ENCODE data around the gene CPLANE1.
"Not testable (repeated sequence)": the region's sequence is repeated elsewhere in the genome, so short reads cannot be mapped to it uniquely, and the experiment has no call there.

The CPLANE1 gene

DNA sequence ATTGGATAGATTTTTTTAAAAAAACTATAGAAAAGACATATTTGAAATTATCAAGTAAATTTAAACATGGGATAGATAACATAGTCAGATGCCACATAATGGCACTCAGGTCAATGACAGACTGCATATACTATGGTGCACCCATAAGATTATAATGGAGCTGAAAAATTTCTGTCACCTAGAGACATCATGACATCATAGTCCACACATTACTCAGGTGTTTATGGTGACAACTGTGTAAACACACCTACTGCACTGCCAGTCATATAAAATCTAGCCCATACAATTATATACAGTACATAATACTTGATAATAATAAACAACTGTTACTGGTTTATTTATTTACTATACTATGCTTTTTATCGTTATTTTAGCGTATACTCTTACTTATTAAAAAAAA, 58.6 kb downstream of the CPLANE1 start:
- no peaks in the 10 kb centered on the region for H3K27me3 Mint-ChIP-seq
- H3K36me3 Mint-ChIP-seq, result peaks cover 8% of the 10 kb centered on the region
- no peak for DNase-seq
- no peaks in the 10 kb centered on the region for H3K9me3 Mint-ChIP-seq
- H3K4me3 Mint-ChIP-seq, result no peak overlapping the region
- H3K27ac Mint-ChIP-seq, result no peak overlapping the region
- CTCF ChIA-PET, result no interaction called here
- no peaks in the 10 kb centered on the region for H3K4me1 Mint-ChIP-seq

GRCh38 chr5:37189355-37189754, 59.8 kb downstream of the CPLANE1 start:
- Mint-ChIP-seq H3K27ac (no peak overlapping the region), H3K4me3 (no peak overlapping the region), H3K27me3 (no peaks in the 10 kb centered on the region), H3K9me3 (no peaks in the 10 kb centered on the region), H3K36me3 (peaks cover 10% of the 10 kb centered on the region), H3K4me1 (no peaks in the 10 kb centered on the region)
- CTCF ChIA-PET, result no interaction called here
- no peak for DNase-seq

DNA sequence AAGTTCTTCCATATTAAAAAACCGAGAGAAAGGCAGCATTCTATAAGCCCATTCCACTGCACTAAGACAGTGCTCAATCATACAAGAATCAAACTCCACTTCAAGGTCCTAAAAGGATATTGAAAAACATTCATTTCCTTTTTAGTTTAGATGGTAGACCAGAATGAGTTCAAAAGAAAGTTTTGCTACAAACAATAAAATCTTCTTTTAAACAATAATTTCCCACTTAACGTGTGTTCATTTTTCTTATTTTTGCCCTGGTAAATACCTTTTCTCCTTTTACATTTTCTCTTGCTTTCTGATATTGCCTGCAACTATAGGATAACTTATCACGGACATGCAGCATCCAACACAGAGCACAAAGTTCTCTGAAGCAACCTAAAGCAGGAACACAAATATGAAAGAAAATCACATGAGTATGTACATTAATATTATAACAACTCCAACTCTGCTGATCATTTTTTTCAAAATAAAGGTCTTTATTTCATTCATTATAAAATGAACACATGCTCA, 61.7 kb downstream of the CPLANE1 start:
- no peak overlapping the region for H3K27ac Mint-ChIP-seq
- H3K36me3 Mint-ChIP-seq, result peaks cover 20% of the 10 kb centered on the region
- H3K4me3 Mint-ChIP-seq, result no peak overlapping the region
- CTCF ChIA-PET, result no interaction called here
- no peak for DNase-seq
- no peaks in the 10 kb centered on the region for H3K9me3 Mint-ChIP-seq
- H3K4me1 Mint-ChIP-seq, result no peaks in the 10 kb centered on the region
- no peaks in the 10 kb centered on the region for H3K27me3 Mint-ChIP-seq

DNA sequence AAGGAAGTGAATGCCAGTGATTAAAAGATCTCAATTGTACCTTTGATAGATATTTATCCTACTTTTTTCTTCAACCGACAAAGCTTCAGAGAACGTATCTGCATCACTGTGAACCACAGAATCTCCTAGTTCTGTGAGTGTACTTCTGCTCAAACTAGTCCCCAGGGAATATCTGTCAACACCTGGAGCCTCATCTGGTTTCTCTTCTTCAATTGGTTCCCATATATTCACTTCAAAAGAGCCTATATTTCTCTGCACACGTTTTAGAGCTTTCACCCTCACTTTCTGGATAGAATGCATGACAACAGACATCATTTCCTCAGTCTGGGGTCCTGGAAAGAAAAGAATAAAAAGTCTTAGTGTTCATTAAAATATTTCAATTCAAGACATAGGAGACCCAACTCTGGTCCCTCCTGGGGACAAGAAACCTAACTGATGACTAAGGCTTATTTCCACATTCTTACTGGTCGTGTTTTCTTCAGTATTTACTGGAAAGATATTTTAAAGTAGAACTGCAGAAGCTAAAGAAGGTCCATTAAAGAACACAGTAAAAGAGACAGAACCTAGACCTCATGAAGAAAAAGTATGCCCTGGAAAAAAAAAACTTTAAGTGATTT, 64.3 kb downstream of the CPLANE1 start:
- Mint-ChIP-seq H3K4me1 (peaks cover 3% of the 10 kb centered on the region), H3K4me3 (no peak overlapping the region), H3K9me3 (no peaks in the 10 kb centered on the region), H3K36me3 (peaks cover 24% of the 10 kb centered on the region), H3K27me3 (no peaks in the 10 kb centered on the region), H3K27ac (no peak overlapping the region)
- DNase-seq, result no peak
- CTCF ChIA-PET, result no interaction called here

GRCh38 chr5:37182667-37183066, 66.5 kb downstream of the CPLANE1 start:
- H3K4me3 Mint-ChIP-seq, result no peak overlapping the region
- H3K36me3 Mint-ChIP-seq, result peaks cover 25% of the 10 kb centered on the region
- no peaks in the 10 kb centered on the region for H3K27me3 Mint-ChIP-seq
- peaks cover 3% of the 10 kb centered on the region for H3K4me1 Mint-ChIP-seq
- H3K27ac Mint-ChIP-seq, result no peak overlapping the region
- H3K9me3 Mint-ChIP-seq, result no peaks in the 10 kb centered on the region
- CTCF ChIA-PET, result no interaction called here
- no peak for DNase-seq

GRCh38 chr5:37174928-37175327, 74.2 kb downstream of the CPLANE1 start:
- Mint-ChIP-seq H3K27ac (no peak overlapping the region), H3K9me3 (no peaks in the 10 kb centered on the region), H3K36me3 (peaks cover 30% of the 10 kb centered on the region), H3K4me3 (no peak overlapping the region), H3K27me3 (no peaks in the 10 kb centered on the region), H3K4me1 (no peaks in the 10 kb centered on the region)
- CTCF ChIA-PET, result interaction anchor here (1.4 kb wide), 1 partner anchor 53 kb away, joined by 3 read pairs; no protein-coding TSS in a partner anchor
- DNase-seq, result no peak

DNA sequence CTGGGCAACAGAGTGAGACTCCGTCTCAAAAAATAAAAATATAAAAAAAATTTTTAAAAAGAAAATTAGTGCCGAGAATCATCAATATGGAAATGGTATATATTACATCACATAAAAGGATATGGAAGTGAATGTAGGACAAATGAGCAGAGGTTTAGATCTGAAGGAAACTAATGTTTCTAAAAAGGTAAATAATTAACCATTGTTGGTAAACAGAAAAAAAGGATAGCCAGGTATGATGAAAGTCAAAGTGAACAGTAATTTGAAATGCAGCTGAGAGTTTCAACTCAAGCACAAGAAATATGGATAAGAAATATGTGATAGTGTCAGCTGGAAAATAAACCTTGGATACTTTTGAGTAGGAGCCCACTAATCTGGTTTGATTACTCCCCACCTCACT, 76.2 kb downstream of the CPLANE1 start:
- no peaks in the 10 kb centered on the region for H3K27me3 Mint-ChIP-seq
- DNase-seq, result no peak
- H3K36me3 Mint-ChIP-seq, result peaks cover 37% of the 10 kb centered on the region
- CTCF ChIA-PET, result no interaction called here
- H3K27ac Mint-ChIP-seq, result no peak overlapping the region
- H3K4me3 Mint-ChIP-seq, result no peak overlapping the region
- H3K9me3 Mint-ChIP-seq, result no peaks in the 10 kb centered on the region
- no peaks in the 10 kb centered on the region for H3K4me1 Mint-ChIP-seq

GRCh38 chr5:37170856-37171255, 78.3 kb downstream of the CPLANE1 start:
- H3K4me1 Mint-ChIP-seq, result no peaks in the 10 kb centered on the region
- CTCF ChIA-PET, result no interaction called here
- no peak overlapping the region for H3K27ac Mint-ChIP-seq
- no peak overlapping the region for H3K4me3 Mint-ChIP-seq
- no peaks in the 10 kb centered on the region for H3K9me3 Mint-ChIP-seq
- DNase-seq, result no peak
- H3K36me3 Mint-ChIP-seq, result peaks cover 31% of the 10 kb centered on the region
- no peaks in the 10 kb centered on the region for H3K27me3 Mint-ChIP-seq

- H3K27me3 Mint-ChIP-seq, result no peaks in the 10 kb centered on the region
- CTCF ChIA-PET, result no interaction called here
- H3K4me3 Mint-ChIP-seq, result no peak overlapping the region
- H3K27ac Mint-ChIP-seq, result no peak overlapping the region
- H3K9me3 Mint-ChIP-seq, result no peaks in the 10 kb centered on the region
- peaks cover 13% of the 10 kb centered on the region for H3K36me3 Mint-ChIP-seq
- no peaks in the 10 kb centered on the region for H3K4me1 Mint-ChIP-seq
- no peak for DNase-seq
Observed at GRCh38 chr5:37166197-37166596, 83.0 kb downstream of the CPLANE1 start.

DNA sequence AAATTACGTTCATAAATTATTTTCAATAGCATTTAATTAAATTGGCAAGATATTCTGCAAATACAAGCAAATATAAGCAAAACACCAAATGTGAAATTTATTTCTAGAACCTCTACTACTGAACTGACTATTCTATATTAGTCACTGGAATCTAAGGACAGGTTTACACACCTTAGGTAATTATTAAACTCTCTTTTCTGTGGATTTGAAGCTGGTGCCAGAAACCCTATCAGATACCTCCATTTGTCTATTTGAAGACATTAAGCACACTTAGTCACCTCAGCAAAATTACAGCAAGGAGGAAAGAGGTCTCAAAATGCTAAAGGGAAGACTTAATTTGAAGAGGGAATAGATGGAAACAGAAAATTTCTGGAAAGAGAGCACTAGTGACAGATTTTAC, 83.4 kb downstream of the CPLANE1 start:
- H3K36me3 Mint-ChIP-seq, result peaks cover 13% of the 10 kb centered on the region
- H3K4me1 Mint-ChIP-seq, result no peaks in the 10 kb centered on the region
- no peak overlapping the region for H3K27ac Mint-ChIP-seq
- H3K27me3 Mint-ChIP-seq, result no peaks in the 10 kb centered on the region
- H3K9me3 Mint-ChIP-seq, result no peaks in the 10 kb centered on the region
- CTCF ChIA-PET, result no interaction called here
- no peak overlapping the region for H3K4me3 Mint-ChIP-seq
- DNase-seq, result no peak

GRCh38 chr5:37153661-37154060, 95.5 kb downstream of the CPLANE1 start:
- no peaks in the 10 kb centered on the region for H3K27me3 Mint-ChIP-seq
- CTCF ChIA-PET, result interaction anchor here (0.8 kb wide), 1 partner anchor 51 kb away, joined by 3 read pairs; no protein-coding TSS in a partner anchor
- no peak for DNase-seq
- no peaks in the 10 kb centered on the region for H3K4me1 Mint-ChIP-seq
- H3K4me3 Mint-ChIP-seq, result no peak overlapping the region
- H3K36me3 Mint-ChIP-seq, result peaks cover 26% of the 10 kb centered on the region
- no peaks in the 10 kb centered on the region for H3K9me3 Mint-ChIP-seq
- H3K27ac Mint-ChIP-seq, result no peak overlapping the region

GRCh38 chr5:37146896-37147295, 102.3 kb downstream of the CPLANE1 start:
- CTCF ChIA-PET, result interaction anchor here (0.9 kb wide), 1 partner anchor 11 kb away, joined by 3 read pairs; no protein-coding TSS in a partner anchor
- Mint-ChIP-seq H3K4me1 (no peaks in the 10 kb centered on the region), H3K4me3 (no peak overlapping the region), H3K9me3 (peaks cover 11% of the 10 kb centered on the region), H3K36me3 (peaks cover 26% of the 10 kb centered on the region), H3K27ac (no peak overlapping the region), H3K27me3 (no peaks in the 10 kb centered on the region)
- no peak for DNase-seq

- CTCF ChIA-PET, result no interaction called here
Observed at GRCh38 chr5:37136694-37137093, 112.5 kb downstream of the CPLANE1 start.

GRCh38 chr5:37135312-37135711, 113.9 kb downstream of the CPLANE1 start:
- CTCF ChIA-PET, H3K4me1 Mint-ChIP-seq, H3K27ac Mint-ChIP-seq, H3K27me3 Mint-ChIP-seq, H3K4me3 Mint-ChIP-seq, DNase-seq: not testable (repeated sequence)
- H3K9me3 Mint-ChIP-seq, result peaks cover 21% of the 10 kb centered on the region
- peaks cover 35% of the 10 kb centered on the region for H3K36me3 Mint-ChIP-seq

More at GRCh38 chr5:37136694-37137093, 112.5 kb downstream of the CPLANE1 start:
- Mint-ChIP-seq H3K4me1 (no peaks in the 10 kb centered on the region), H3K9me3 (peaks cover 21% of the 10 kb centered on the region), H3K27me3 (no peaks in the 10 kb centered on the region), H3K4me3 (no peak overlapping the region), H3K27ac (no peak overlapping the region), H3K36me3 (peaks cover 38% of the 10 kb centered on the region)
- no peak for DNase-seq

GRCh38 chr5:37133939-37134338, 115.2 kb downstream of the CPLANE1 start:
- CTCF ChIA-PET, result no interaction called here
- H3K9me3 Mint-ChIP-seq, result peaks cover 21% of the 10 kb centered on the region
- H3K36me3 Mint-ChIP-seq, result peaks cover 39% of the 10 kb centered on the region
- DNase-seq, result no peak
- H3K27me3 Mint-ChIP-seq, result no peaks in the 10 kb centered on the region
- H3K4me3 Mint-ChIP-seq, result no peak overlapping the region
- no peaks in the 10 kb centered on the region for H3K4me1 Mint-ChIP-seq
- no peak overlapping the region for H3K27ac Mint-ChIP-seq

All from activated naive CD4-positive, alpha-beta T cell treated with anti-CD3 and anti-CD28 coated beads, Interleukin-2, amount 10 ng/mL, durations not matched to agents 7 days and 5 days (primary cell).